ENCODE results near the gene CD8B.

- no peak for TF ChIP-seq CTCF (conservative IDR thresholded peaks at IDR 0.05)
- no peak for TF ChIP-seq ZFX (IDR thresholded peaks at IDR 0.05)
These were observed 77.9 kb downstream of the CD8B start for GRCh38 chr2:86783615-86784339.

Data from C4-2B (cell line).